ENCODE results near the gene NR3C2.

NR3C2 gene

GRCh38 chr4:148441986-148442831 lies at the start of gene NR3C2:
TSS of gene NR3C2 (minus strand) at chr4:148442414.
- peak; percentile 85 for DNase-seq (ENCODE audit: low read depth)

- DNase-seq (ENCODE audit: low read depth), result no peak
Measured at GRCh38 chr4:148487181-148487580, 45.0 kb upstream of the NR3C2 start.

- DNase-seq (ENCODE audit: low read depth), result no peak
Measured at GRCh38 chr4:148481636-148482035, 39.4 kb upstream of the NR3C2 start.

GRCh38 chr4:148477276-148477675 lies 35.1 kb upstream of the NR3C2 start:
- no peak for DNase-seq (ENCODE audit: low read depth)

- no peak for DNase-seq (ENCODE audit: low read depth)
Measured at GRCh38 chr4:148469938-148470337, 27.7 kb upstream of the NR3C2 start.

GRCh38 chr4:148454835-148455234 lies 12.6 kb upstream of the NR3C2 start:
- no peak for DNase-seq (ENCODE audit: low read depth)

GRCh38 chr4:148453833-148454232 lies 11.6 kb upstream of the NR3C2 start:
- no peak for DNase-seq (ENCODE audit: low read depth)

GRCh38 chr4:148452970-148453369 lies 10.8 kb upstream of the NR3C2 start:
- no peak for DNase-seq (ENCODE audit: low read depth)

- DNase-seq (ENCODE audit: low read depth), result no peak
Measured at GRCh38 chr4:148449921-148450320, 7.7 kb upstream of the NR3C2 start.

- no peak for DNase-seq (ENCODE audit: low read depth)
Measured at GRCh38 chr4:148448141-148448540, 5.9 kb upstream of the NR3C2 start.

- no peak for DNase-seq (ENCODE audit: low read depth)
Measured at GRCh38 chr4:148447681-148448080, 5.5 kb upstream of the NR3C2 start.

- DNase-seq (ENCODE audit: low read depth), result no peak
Measured at GRCh38 chr4:148445860-148446330, 3.7 kb upstream of the NR3C2 start.

GRCh38 chr4:148445071-148445859 lies 3.1 kb upstream of the NR3C2 start:
- DNase-seq (ENCODE audit: low read depth), result peak; percentile 20

GRCh38 chr4:148444296-148445070 lies 2.3 kb upstream of the NR3C2 start:
- DNase-seq (ENCODE audit: low read depth), result peak; percentile 12

GRCh38 chr4:148443512-148444295 lies 1.5 kb upstream of the NR3C2 start:
- no peak for DNase-seq (ENCODE audit: low read depth)

- DNase-seq (ENCODE audit: low read depth), result peak; percentile 4
Measured at GRCh38 chr4:148442832-148443511, 758 bp upstream of the NR3C2 start.

GRCh38 chr4:148441624-148441985 lies 609 bp downstream of the NR3C2 start:
- no peak for DNase-seq (ENCODE audit: low read depth)

- no peak for DNase-seq (ENCODE audit: low read depth)
Measured at GRCh38 chr4:148438047-148438446, 4.2 kb downstream of the NR3C2 start.

GRCh38 chr4:148437439-148437838 lies 4.8 kb downstream of the NR3C2 start:
- DNase-seq (ENCODE audit: low read depth), result no peak

- no peak for DNase-seq (ENCODE audit: low read depth)
Measured at GRCh38 chr4:148436512-148436911, 5.7 kb downstream of the NR3C2 start.

Measured in stimulated activated CD8-positive, alpha-beta memory T cell treated with anti-CD3 and anti-CD28 coated beads, Interleukin-7, amount 100 ng/mL, for 24 hours (primary cell).